HepG2 (cell line): Measurements from ENCODE around the gene NUAK1.

ENCODE experiments used
- HNRNPUL1 ChIP-seq: fragments of 200-400 bp; formaldehyde crosslinking; IDR thresholded peaks from 2 replicates; pipeline ENCODE4 v1.6.1; 2017; ENCODE audit warnings: low read depth, mild to moderate bottlenecking, low read length, moderate library complexity
- POLR2A ChIP-seq, 2 experiments: IDR thresholded peaks; 2 replicates each; pipeline ENCODE4 v1.6.1; 2011; ENCODE audit warnings: low read depth in 2 of 2, low read length in 2 of 2, mild to moderate bottlenecking in 1 of 2, moderate library complexity in 1 of 2; ENCODE audit not compliant: insufficient read depth in 1 of 2
- RXRA ChIP-seq: sonication (generic); formaldehyde crosslinking; IDR thresholded peaks from 2 replicates; pipeline ENCODE4 v1.5.1; 2020; ENCODE audit warnings: missing genetic modification reagents
- SRF ChIP-seq: IDR thresholded peaks from 2 replicates; pipeline ENCODE4 v1.6.1; 2011; ENCODE audit warnings: mild to moderate bottlenecking, low read depth, low read length, moderate library complexity

GRCh38 chr12:106015646-106016045 is 123.1 kb downstream of the NUAK1 start:
- no peak for TF ChIP-seq POLR2A (IDR thresholded peaks at IDR 0.05; ENCODE audit: insufficient read depth in 1 of 2, low read depth in 2 of 2, low read length in 2 of 2)
- TF ChIP-seq SRF = no peak
- TF ChIP-seq HNRNPUL1 = no peak
- no peak for TF ChIP-seq RXRA
